GM19467 (cell line): ENCODE results near the gene CH25H.

Experiments
- ATAC-seq: cut with Tn5 transposase; IDR thresholded peaks from one replicate; pipeline ENCODE4 v1.9.1; 2021; ENCODE audit warnings: mild to moderate bottlenecking, moderate library complexity; ENCODE audit not compliant: unreplicated experiment

Gene CH25H

GRCh38 chr10:89160339-89160738 lies 46.8 kb downstream of the CH25H start:
- ATAC-seq: no peak

GRCh38 chr10:89159761-89160160 lies 47.4 kb downstream of the CH25H start:
- ATAC-seq: no peak

GRCh38 chr10:89159316-89159715 lies 47.8 kb downstream of the CH25H start:
- no peak for ATAC-seq

- no peak for ATAC-seq
Measured at GRCh38 chr10:89158446-89158845, 48.7 kb downstream of the CH25H start.

GRCh38 chr10:89156161-89156835 lies 50.8 kb downstream of the CH25H start:
- no peak for ATAC-seq
